ENCODE results near the gene SPEF2. TPM values are rescaled to one million over a fixed set of nuclear protein-coding genes. Genes with fewer than 3 reads are reported as not detected.

The SPEF2 gene
- total and polyA plus RNA-seq, 2 donors (not counting 1 experiment from before 2014, with no cell fraction given) = 0.31 to 0.59 TPM

- Mint-ChIP-seq H3K27me3 (no peaks in the 10 kb centered on the region), H3K9me3 (ENCODE audit: insufficient read depth) (no peaks in the 10 kb centered on the region), H3K4me3 (no peak overlapping the region), H3K27ac (no peak overlapping the region), H3K4me1 (no peaks in the 10 kb centered on the region)
- ATAC-seq (ENCODE audit: low read depth) (no peak), DNase-seq (no peak)
- H3K9ac ChIP-seq (ENCODE audit: low read length) = no peak overlapping the region
- peaks cover 0 to 3% (median 0%) of the 10 kb centered on the region in 3 donors for H3K9me3 ChIP-seq (ENCODE audit: control extremely low read depth in 1 of 3, control insufficient read depth in 2 of 3, insufficient read depth in 1 of 3, low read length in 2 of 3)
- H3K27me3 ChIP-seq (replicated peaks in 1 of 4; ENCODE audit: control extremely low read depth in 1 of 4, control insufficient read depth in 3 of 4, insufficient read depth in 4 of 4, low read length in 3 of 4) = no peaks in the 10 kb centered on the region
- H4K20me1 ChIP-seq (ENCODE audit: control insufficient read depth, insufficient read depth, low read length, poor library complexity, severe bottlenecking) = no peaks in the 10 kb centered on the region
- H3K4me1 ChIP-seq (ENCODE audit: control insufficient read depth in 2 of 2, insufficient read depth in 2 of 2, low read length in 2 of 2) = no peaks in the 10 kb centered on the region
- no peak overlapping the region for H3K4me2 ChIP-seq (replicated peaks; ENCODE audit: low read depth, low read length, poor library complexity, severe bottlenecking)
- no peak overlapping the region for H3K4me3 ChIP-seq (ENCODE audit: control extremely low read depth in 1 of 5, extremely low read depth in 1 of 5, insufficient read depth in 1 of 5, low read depth in 2 of 5, low read length in 4 of 5)
- WGBS (ENCODE audit: insufficient coverage) = 0% methylated on average over 1 of the region's 5 CpGs
- no peak overlapping the region for H3K27ac ChIP-seq (ENCODE audit: low read length in 2 of 2)
- POLR2A ChIA-PET = no interaction called here
- intact Hi-C loops (cut with micrococcal nuclease) = no loop called here
- no peaks in the 10 kb centered on the region for H3K79me2 ChIP-seq (ENCODE audit: control insufficient read depth, insufficient read depth, low read length)
- no peak overlapping the region for H2AFZ ChIP-seq (ENCODE audit: insufficient read depth, low read depth, low read length, poor library complexity, severe bottlenecking)
- no peaks in the 10 kb centered on the region for H3K36me3 ChIP-seq (replicated peaks in 1 of 2; ENCODE audit: control extremely low read depth in 1 of 2, control insufficient read depth in 1 of 2, extremely low read depth in 1 of 2, insufficient read depth in 2 of 2, low read length in 1 of 2)
- TF ChIP-seq CTCF (IDR thresholded peaks at IDR 0.05) (no peak), EZH2 (IDR thresholded peaks at IDR 0.05; ENCODE audit: borderline replicate concordance, insufficient read depth, low read depth, low read length, poor library complexity, severe bottlenecking) (no peak)
- CTCF ChIA-PET = no interaction called here
Observed at GRCh38 chr5:35717718-35718117, 100.1 kb downstream of the SPEF2 start.

GRCh38 chr5:35735718-35736117 is 118.1 kb downstream of the SPEF2 start:
- CTCF ChIA-PET = no interaction called here

More at GRCh38 chr5:35735718-35736117, 118.1 kb downstream of the SPEF2 start:
- H3K79me2 ChIP-seq (ENCODE audit: control insufficient read depth, insufficient read depth, low read length) = no peaks in the 10 kb centered on the region
- H3K27me3 ChIP-seq (replicated peaks in 1 of 4; ENCODE audit: control extremely low read depth in 1 of 4, control insufficient read depth in 3 of 4, insufficient read depth in 4 of 4, low read length in 3 of 4) = no peaks in the 10 kb centered on the region
- no peaks in the 10 kb centered on the region for H3K9me3 ChIP-seq (ENCODE audit: control extremely low read depth in 1 of 3, control insufficient read depth in 2 of 3, insufficient read depth in 1 of 3, low read length in 2 of 3)
- no peak overlapping the region for H3K9ac ChIP-seq (ENCODE audit: low read length)
- peaks cover 2% of the 10 kb centered on the region for H3K4me1 Mint-ChIP-seq
- no peaks in the 10 kb centered on the region for H3K9me3 Mint-ChIP-seq (ENCODE audit: insufficient read depth)
- no peak overlapping the region for H3K4me3 ChIP-seq (ENCODE audit: control extremely low read depth in 1 of 5, extremely low read depth in 1 of 5, insufficient read depth in 1 of 5, low read depth in 2 of 5, low read length in 4 of 5)
- no peak overlapping the region for H2AFZ ChIP-seq (ENCODE audit: insufficient read depth, low read depth, low read length, poor library complexity, severe bottlenecking)
- intact Hi-C loops (cut with micrococcal nuclease) = no loop called here
- H3K4me1 ChIP-seq (ENCODE audit: control insufficient read depth in 2 of 2, insufficient read depth in 2 of 2, low read length in 2 of 2) = no peaks in the 10 kb centered on the region
- H3K27me3 Mint-ChIP-seq = no peaks in the 10 kb centered on the region
- no peaks in the 10 kb centered on the region for H3K36me3 ChIP-seq (replicated peaks in 1 of 2; ENCODE audit: control extremely low read depth in 1 of 2, control insufficient read depth in 1 of 2, extremely low read depth in 1 of 2, insufficient read depth in 2 of 2, low read length in 1 of 2)
- no peak overlapping the region for H3K4me2 ChIP-seq (replicated peaks; ENCODE audit: low read depth, low read length, poor library complexity, severe bottlenecking)
- H3K27ac ChIP-seq (ENCODE audit: low read length in 2 of 2) = no peak overlapping the region
- no peak for TF ChIP-seq CTCF (IDR thresholded peaks at IDR 0.05)
- no peak for TF ChIP-seq EZH2 (IDR thresholded peaks at IDR 0.05; ENCODE audit: borderline replicate concordance, insufficient read depth, low read depth, low read length, poor library complexity, severe bottlenecking)
- no peak for DNase-seq
- no peak overlapping the region for H3K27ac Mint-ChIP-seq
- POLR2A ChIA-PET = no interaction called here
- WGBS (ENCODE audit: insufficient coverage) = no CpG with 5 or more reads among the region's 3 CpGs
- H4K20me1 ChIP-seq (ENCODE audit: control insufficient read depth, insufficient read depth, low read length, poor library complexity, severe bottlenecking) = no peaks in the 10 kb centered on the region
- H3K4me3 Mint-ChIP-seq = no peak overlapping the region
- ATAC-seq (ENCODE audit: low read depth) = no peak
